Activated naive CD4-positive, alpha-beta T cell treated with anti-CD3 and anti-CD28 coated beads, Interleukin-2, amount 50 U/mL, for 72 hours (primary cell): ENCODE data around the gene CAMTA1. TPM values are rescaled to one million over a fixed set of nuclear protein-coding genes. Genes with fewer than 3 reads are reported as not detected.
A peak's percentile ranks its signal among the peaks of the same experiment; 100 is the strongest.

ENCODE experiments used
- ATAC-seq, 2 donors: fragments of 150-1000 bp; cut with Tn5 transposase; 2 replicates each; pipeline ENCODE4 v1.10.0; 2021; ENCODE audit warnings: mild to moderate bottlenecking in 2 of 2, moderate library complexity in 2 of 2
- DNase-seq, 2 donors: peaks; one replicate each; pipeline ENCODE4 v3.0.0; 2021 to 2022; ENCODE audit warnings: low spot score in 2 of 2
- H3K27ac Mint-ChIP-seq, 2 donors: one replicate each; pipeline ENCODE4 v1.8.0; 2022; ENCODE audit warnings: mild to moderate bottlenecking in 2 of 2, mixed read lengths in 2 of 2
- H3K36me3 Mint-ChIP-seq, 2 donors: one replicate each; pipeline ENCODE4 v1.8.0; 2022; ENCODE audit warnings: mixed read lengths in 2 of 2
- H3K9me3 Mint-ChIP-seq, 2 donors: one replicate each; pipeline ENCODE4 v1.8.0; 2022; ENCODE audit warnings: mixed read lengths in 2 of 2
- total RNA-seq, 2 donors: library from RNA; stranded (reverse); gene quantifications; one replicate each; pipeline ENCODE4 v1.2.3, GENCODE V29; 2022

CAMTA1 gene
- total RNA-seq, 2 donors from 2014 or later, result 50.4 to 76.4 TPM

- no peak overlapping the region for H3K27ac Mint-ChIP-seq
- no peak for ATAC-seq
- no peaks in the 10 kb centered on the region for H3K36me3 Mint-ChIP-seq
- DNase-seq, result no peak
- H3K9me3 Mint-ChIP-seq, result peaks cover 0 to 3% of the 10 kb centered on the region in 2 donors
These were observed 414.0 kb downstream of the CAMTA1 start for GRCh38 chr1:7199077-7199779.

GRCh38 chr1:7207875-7208646 lies 422.8 kb downstream of the CAMTA1 start:
- peaks cover 0 to 5% of the 10 kb centered on the region in 2 donors for H3K9me3 Mint-ChIP-seq
- H3K36me3 Mint-ChIP-seq, result peaks cover 0 to 4% of the 10 kb centered on the region in 2 donors
- H3K27ac Mint-ChIP-seq, result no peak overlapping the region
- ATAC-seq (peak; percentile 49 to 79), DNase-seq (peak in 1 of 2 donors; percentile 54)

DNA sequence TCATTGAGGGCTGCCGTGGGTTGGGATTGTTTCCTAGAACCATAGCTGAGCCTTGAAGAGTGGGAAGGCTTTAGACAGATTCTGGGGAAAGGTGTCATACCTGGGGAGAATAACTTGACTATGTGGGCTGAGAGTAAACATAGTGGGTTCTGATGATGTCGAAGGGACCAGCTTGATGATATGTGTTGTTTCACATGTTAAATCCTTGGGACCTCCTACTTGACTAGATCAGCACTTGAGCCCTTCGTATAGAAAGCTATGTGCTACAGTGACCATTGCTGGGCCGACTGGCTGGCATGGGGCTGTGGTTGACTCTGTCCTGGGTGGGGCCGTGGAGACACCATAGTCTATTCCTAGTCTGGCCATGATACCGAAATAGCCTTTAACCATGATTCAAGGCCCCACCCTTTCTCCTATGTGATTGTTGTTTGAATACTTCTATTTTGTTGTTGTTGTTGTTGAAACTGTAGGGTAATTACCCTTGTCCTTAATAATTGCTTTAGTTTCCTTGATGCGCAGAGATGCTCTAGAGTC lies 423.5 kb downstream of the CAMTA1 start:
- peaks cover 0 to 5% of the 10 kb centered on the region in 2 donors for H3K9me3 Mint-ChIP-seq
- DNase-seq (no peak), ATAC-seq (no peak)
- peaks cover 0 to 4% of the 10 kb centered on the region in 2 donors for H3K36me3 Mint-ChIP-seq
- H3K27ac Mint-ChIP-seq, result no peak overlapping the region

GRCh38 chr1:7209336-7209735 lies 424.1 kb downstream of the CAMTA1 start:
- Mint-ChIP-seq H3K9me3 (peaks cover 0 to 2% of the 10 kb centered on the region in 2 donors), H3K36me3 (peaks cover 0 to 4% of the 10 kb centered on the region in 2 donors), H3K27ac (no peak overlapping the region)
- ATAC-seq (no peak), DNase-seq (no peak)

DNA sequence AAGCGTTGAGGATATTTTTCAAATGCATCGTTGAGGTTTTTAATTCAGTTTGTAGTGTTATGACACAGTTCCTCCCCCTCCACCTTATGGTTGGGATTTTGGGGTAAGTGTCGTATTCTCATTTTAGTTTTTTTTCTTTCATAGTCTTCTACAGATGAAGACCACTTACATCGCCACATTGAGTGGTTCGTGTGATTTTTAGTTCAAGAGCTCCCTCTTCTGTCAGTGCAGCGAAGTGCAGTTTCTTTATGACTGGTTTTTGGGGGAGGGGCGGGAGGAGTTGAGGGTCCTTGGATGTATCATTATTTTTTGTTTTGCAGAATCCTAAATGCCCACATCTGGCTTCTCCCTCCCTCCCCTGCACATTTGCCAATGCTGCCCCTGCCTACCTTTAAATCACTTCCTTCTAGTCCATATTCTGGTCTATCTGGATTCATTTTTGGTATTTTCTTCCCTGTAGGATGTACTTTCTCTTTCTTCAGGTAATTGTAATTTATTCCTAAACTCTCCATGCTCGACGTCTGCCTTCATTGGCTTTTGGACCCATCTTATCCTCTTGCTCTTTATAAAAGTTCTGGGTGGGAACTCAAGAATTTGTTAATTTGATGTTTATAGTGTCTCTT lies 433.1 kb downstream of the CAMTA1 start:
- Mint-ChIP-seq H3K27ac (no peak overlapping the region), H3K36me3 (no peaks in the 10 kb centered on the region), H3K9me3 (no peaks in the 10 kb centered on the region)
- DNase-seq (peak in 1 of 2 donors; percentile 31), ATAC-seq (no peak)

DNA sequence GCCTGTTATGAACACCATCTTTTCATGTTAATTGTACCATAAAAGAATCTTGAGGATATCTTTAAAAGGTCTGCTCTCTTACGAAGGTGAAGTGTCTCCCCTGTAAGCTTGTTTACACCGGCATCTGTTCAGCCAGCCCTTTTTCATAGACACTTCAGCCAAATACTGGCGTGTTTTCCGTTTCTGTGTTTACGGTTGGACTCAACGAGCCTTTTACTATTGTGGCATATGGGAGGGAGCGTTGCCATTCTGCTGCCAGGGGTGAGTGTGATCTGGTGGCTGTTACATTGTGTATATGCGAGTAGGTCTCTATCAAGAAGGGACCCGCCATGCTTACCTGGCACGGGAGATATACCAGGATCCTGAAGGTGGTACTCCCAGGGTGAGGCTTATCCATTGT lies 433.8 kb downstream of the CAMTA1 start:
- Mint-ChIP-seq H3K27ac (no peak overlapping the region), H3K9me3 (no peaks in the 10 kb centered on the region), H3K36me3 (no peaks in the 10 kb centered on the region)
- no peak for ATAC-seq
- DNase-seq, result no peak

GRCh38 chr1:7220007-7220406 lies 434.8 kb downstream of the CAMTA1 start:
- no peak for DNase-seq
- Mint-ChIP-seq H3K36me3 (no peaks in the 10 kb centered on the region), H3K9me3 (no peaks in the 10 kb centered on the region), H3K27ac (no peak overlapping the region)
- no peak for ATAC-seq

DNA sequence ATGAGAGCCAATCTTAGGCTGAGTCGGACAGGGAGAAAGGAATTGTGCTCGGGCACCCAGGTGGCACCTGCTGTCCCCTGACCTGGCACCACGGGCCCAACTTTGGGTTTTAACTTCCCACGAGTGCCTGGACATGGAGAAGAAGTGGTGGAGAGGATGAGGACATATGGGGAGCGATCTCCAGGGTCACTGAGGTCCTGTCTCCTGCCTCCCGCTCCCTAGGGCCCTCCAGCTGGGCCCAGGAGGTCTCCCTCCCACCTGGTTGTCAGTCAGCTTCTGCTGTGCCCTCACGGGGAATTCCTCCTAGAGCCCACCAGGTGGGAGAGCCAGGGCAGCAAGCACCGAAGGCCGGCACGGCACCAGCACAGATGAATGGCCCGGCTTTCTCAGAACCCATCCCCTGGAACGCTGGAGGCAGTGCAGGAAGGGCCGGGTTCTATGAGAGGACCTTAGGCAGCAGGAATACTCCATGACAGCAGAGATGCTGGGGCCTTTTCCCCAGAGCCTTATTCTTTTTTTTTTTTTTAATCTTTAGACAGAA lies 435.5 kb downstream of the CAMTA1 start:
- no peaks in the 10 kb centered on the region for H3K9me3 Mint-ChIP-seq
- DNase-seq (no peak), ATAC-seq (no peak)
- H3K36me3 Mint-ChIP-seq, result no peaks in the 10 kb centered on the region
- H3K27ac Mint-ChIP-seq, result no peak overlapping the region

- Mint-ChIP-seq H3K9me3 (no peaks in the 10 kb centered on the region), H3K36me3 (no peaks in the 10 kb centered on the region), H3K27ac (no peak overlapping the region)
- ATAC-seq (no peak), DNase-seq (no peak)
These were observed 436.8 kb downstream of the CAMTA1 start for GRCh38 chr1:7221826-7222694.

DNA sequence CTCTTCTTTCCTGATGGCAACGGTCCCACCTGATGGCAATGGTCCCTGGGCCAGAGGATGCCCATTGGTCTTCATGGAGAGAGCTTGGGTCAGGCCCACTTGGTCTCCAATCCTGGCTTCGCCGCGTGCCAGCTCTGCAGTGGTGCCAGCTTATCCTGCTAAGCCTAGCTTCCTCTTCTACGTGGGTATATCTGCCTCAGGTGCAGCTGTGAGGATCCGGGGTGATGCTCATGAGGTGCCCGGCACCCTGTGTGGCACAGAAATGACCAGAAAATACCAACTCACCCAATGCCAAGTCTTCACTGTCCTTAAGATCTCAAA lies 437.4 kb downstream of the CAMTA1 start:
- Mint-ChIP-seq H3K9me3 (no peaks in the 10 kb centered on the region), H3K27ac (no peak overlapping the region), H3K36me3 (no peaks in the 10 kb centered on the region)
- ATAC-seq (no peak), DNase-seq (no peak)

GRCh38 chr1:7223334-7224080 lies 438.3 kb downstream of the CAMTA1 start:
- ATAC-seq (no peak), DNase-seq (no peak)
- H3K36me3 Mint-ChIP-seq, result no peaks in the 10 kb centered on the region
- no peaks in the 10 kb centered on the region for H3K9me3 Mint-ChIP-seq
- no peak overlapping the region for H3K27ac Mint-ChIP-seq

- H3K9me3 Mint-ChIP-seq, result no peaks in the 10 kb centered on the region
- no peaks in the 10 kb centered on the region for H3K36me3 Mint-ChIP-seq
- ATAC-seq (no peak), DNase-seq (no peak)
- H3K27ac Mint-ChIP-seq, result no peak overlapping the region
These were observed 438.9 kb downstream of the CAMTA1 start for GRCh38 chr1:7224081-7224534.

DNA sequence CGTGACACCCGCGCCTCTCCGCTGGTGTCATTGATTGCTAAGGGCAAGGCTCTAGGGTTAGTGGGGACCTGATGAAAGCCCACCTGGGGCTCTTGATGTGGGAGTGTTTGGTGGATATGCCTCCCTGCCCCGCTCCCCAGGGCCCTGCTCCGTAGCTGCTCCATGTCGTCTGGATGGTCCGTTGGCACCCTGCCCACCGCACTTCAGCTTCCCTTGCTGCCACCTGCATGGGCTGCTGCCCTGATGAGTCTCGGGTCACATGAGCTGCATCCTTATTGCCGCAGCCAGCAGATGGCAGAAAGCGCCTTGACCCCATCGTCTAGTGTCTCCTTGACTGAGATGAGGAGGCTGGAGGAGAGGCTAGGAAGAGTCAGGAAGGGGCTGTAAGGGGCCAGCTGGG lies 439.4 kb downstream of the CAMTA1 start:
- DNase-seq (no peak), ATAC-seq (no peak)
- H3K9me3 Mint-ChIP-seq, result no peaks in the 10 kb centered on the region
- no peak overlapping the region for H3K27ac Mint-ChIP-seq
- H3K36me3 Mint-ChIP-seq, result no peaks in the 10 kb centered on the region

- ATAC-seq (no peak), DNase-seq (no peak)
- H3K9me3 Mint-ChIP-seq, result no peaks in the 10 kb centered on the region
- H3K36me3 Mint-ChIP-seq, result no peaks in the 10 kb centered on the region
- H3K27ac Mint-ChIP-seq, result no peak overlapping the region
These were observed 440.7 kb downstream of the CAMTA1 start for GRCh38 chr1:7225711-7226505.

- Mint-ChIP-seq H3K9me3 (no peaks in the 10 kb centered on the region), H3K36me3 (no peaks in the 10 kb centered on the region), H3K27ac (no peak overlapping the region)
- ATAC-seq, result no peak
- DNase-seq, result no peak
These were observed 442.4 kb downstream of the CAMTA1 start for GRCh38 chr1:7227654-7228053.
